GM23248 (cell line): ENCODE data around the gene KCND1.

Experiments used
- EZH2 ChIP-seq: fragments of 200-600 bp; sonication (generic); IDR thresholded peaks from 2 replicates; pipeline ENCODE4 v1.6.1; 2018; ENCODE audit warnings: antibody characterized with exemption, mild to moderate bottlenecking; ENCODE audit not compliant: insufficient read depth, poor library complexity, severe bottlenecking
- EZH2phosphoT487 ChIP-seq: fragments of 200-600 bp; sonication (generic); IDR thresholded peaks from 2 replicates; pipeline ENCODE4 v1.6.1; 2018; ENCODE audit warnings: antibody characterized with exemption, moderate library complexity, mild to moderate bottlenecking, low read depth; ENCODE audit not compliant: insufficient read depth

GRCh38 chrX:48974574-48974973 lies 2.9 kb upstream of the KCND1 start:
- TF ChIP-seq EZH2 = no peak
- no peak for TF ChIP-seq EZH2phosphoT487
